AG20443 (cell line): Measurements from ENCODE around the gene PTPRN2.
"Not testable (repeated sequence)": the region's sequence is repeated elsewhere in the genome, so short reads cannot be mapped to it uniquely, and the experiment has no call there.

Experiments used
- DNase-seq: peaks from one replicate; pipeline ENCODE4 v3.0.0; 2012; ENCODE audit warnings: low spot score, mixed read lengths

PTPRN2 gene

DNA sequence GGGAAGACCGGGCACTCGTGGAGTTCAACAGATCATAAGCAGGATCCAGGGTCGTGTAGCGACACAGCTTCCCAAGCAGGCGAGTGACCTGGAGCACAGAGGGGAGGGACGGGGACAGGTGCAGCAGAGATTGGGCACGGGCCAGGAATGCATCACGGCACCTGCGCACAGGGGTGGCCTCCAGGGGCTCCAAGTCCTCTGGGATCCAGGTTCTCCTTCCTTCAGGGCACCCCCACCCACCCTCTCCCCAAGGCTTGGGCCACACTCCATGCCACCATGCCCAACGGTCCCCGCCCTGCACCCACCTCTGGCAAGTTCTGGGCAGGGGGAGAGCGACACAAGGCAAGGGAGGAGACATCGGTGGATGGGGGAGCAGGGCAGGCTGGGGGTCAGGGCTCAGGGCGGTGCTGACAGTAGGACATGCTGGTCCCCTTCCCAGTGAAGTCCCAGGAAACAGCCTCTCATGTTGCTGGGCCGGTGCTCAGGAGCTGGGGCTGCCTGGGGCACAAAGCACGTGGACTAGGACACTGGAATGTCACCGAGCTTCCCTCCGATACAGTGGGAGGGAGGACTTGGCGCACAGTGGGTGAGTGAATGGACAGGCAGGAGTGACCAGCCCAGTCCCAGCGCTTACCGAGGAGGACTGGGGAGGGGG, 597.3 kb downstream of the PTPRN2 start:
- DNase-seq, result no peak

DNA sequence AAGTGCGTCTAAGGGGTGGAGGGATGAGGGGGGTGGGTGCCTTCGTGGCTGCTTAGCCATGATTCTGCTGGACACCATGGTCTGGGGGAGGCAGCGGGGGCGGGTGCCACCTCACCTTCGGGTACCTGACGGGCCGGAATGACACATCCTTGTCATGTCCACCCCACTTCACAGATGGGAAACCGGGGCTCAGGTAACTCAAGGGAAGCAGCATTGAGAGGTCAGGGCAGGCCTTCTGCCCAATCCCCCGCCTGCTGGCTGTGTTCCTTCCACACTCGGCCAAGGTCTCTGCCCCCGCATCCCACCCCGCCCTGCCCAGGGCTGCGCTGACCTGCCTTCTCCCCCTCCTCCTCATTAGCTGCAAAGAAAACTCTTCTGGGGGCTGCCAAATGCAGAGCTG, 598.0 kb downstream of the PTPRN2 start:
- DNase-seq, result no peak

DNA sequence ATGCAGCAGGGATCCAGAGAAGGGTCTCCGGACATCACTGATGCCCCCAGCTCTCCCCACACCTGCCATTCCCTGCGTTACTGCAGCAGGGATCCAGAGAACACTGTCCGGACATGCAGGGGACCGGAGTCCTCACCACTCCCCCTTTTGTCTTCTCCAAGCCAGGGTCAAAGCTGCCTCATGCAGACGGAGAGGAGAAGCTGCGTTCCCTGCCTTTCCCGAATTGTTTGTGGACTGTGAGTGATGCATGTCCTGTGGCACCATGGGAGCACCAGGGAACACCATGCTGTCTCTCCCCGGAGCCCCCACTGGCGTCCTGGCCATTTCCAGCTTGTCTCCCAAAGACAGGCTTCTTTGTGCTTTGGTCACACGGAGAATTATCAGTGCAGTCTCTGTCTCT, 599.7 kb downstream of the PTPRN2 start:
- DNase-seq, result no peak

DNA sequence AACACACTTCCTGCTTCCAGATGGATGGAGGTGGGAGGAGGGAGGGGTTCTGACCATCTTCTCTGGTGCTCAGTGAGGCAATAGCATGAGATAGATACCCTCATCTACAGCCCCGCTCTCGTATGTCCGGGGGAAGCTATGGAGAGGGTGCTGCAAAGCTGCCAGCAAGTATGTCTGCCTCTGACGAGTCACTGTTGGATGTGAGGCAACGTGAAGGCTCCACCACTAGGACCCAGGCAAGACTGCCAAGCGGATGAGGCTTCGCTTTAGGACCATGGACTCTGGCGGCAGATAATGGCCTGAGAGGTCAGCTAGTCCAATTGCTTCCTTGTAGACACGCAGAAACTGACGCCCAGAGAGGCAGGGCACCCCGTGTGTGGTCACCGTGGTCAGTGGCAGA, 601.6 kb downstream of the PTPRN2 start:
- DNase-seq, result no peak

DNA sequence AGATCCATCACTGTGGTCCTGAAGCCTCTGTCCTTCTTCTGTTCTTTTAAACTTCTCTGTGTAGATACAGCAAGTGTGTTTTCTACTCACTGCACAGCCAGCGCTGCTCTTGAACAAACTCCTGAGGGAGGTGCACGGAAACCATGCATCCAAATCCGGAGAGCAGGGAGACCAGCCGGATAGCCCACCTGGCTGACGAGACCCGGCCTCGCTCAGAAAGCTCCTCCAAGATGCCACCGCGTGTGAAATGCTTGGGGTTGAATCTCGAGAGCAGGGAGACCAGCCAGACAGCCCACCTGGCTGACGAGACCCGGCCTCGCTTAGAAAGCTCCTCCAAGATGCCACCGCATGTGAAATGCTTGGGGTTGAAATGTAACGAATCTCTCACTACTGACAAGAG, 602.0 kb downstream of the PTPRN2 start:
- DNase-seq, result no peak

DNA sequence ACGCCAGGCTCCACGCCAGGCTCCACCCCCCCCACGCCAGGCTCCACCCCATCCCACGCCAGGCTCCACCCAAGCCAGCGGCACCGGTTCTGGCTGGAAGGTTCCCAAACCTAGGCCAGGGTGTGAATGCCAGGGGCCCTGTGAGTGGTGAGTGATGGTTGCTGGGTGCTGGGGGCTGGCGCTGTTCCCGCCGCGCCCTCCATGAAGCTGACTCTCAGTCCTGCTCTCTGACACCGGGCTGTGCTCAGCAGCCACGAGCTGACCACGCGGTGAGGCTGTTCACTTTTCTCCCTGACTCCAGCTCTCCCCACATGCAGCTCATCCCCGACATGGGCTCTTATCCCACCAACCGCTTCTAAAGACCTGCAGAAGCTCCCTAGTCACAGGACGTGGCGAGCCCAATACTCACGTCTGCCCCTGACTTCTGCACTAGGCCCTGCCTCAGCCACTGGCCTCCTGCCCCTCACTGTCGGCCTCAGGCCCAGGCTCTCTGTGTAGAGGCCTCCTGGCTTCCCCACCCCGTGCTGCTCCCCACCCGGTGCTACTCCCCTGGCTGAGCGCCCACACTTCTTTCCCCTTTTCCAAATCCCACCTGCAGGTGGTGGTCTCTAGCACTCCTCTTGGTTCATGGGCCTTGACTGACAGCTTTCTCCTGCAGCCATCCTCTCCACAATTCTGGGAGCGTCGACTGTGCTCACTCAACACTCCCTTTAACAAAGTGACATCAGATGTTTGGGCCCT, 603.0 kb downstream of the PTPRN2 start:
- DNase-seq, result no peak

DNA sequence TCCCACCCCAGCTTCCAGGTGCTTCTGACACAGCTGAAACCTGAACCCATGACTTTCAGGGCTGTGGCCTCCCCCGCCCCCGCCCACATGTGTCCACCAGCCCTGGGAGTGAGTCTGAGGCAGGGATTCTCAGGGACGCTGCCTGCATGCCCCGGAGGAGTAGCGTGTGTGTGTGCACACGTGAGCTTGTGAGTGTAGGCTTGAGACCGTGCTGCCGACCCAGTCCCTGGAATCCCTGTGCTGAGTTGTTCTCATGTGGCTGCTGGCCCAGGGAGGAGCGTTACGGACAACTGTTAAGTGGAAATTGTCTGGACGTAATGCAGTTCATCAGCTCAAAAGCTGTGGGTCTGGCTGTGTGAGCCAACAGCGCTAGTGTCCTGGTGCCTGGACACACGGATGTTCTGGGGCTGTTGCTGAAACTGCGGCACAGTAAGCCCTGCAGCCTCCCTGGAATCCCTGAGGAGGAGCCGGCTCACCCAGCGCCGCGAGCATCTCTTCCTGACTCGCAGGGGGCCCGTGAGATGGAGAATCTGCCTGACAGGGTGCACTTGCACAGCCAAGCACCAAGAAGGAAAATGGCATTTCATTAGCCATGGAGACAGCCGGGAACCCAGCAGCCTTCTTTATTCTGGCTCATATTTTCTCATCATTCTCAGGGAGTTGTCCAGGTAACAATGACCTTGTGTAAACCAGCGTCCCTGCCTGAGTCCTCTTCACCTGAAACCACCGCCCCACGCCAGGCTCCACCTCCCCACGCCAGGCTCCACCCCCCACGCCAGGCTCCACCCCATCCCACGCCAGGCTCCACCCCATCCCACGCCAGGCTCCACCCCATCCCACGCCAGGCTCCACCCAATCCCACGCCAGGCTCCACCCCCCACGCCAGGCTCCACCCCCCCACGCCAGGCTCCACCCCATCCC, 603.9 kb downstream of the PTPRN2 start:
- no peak for DNase-seq

DNA sequence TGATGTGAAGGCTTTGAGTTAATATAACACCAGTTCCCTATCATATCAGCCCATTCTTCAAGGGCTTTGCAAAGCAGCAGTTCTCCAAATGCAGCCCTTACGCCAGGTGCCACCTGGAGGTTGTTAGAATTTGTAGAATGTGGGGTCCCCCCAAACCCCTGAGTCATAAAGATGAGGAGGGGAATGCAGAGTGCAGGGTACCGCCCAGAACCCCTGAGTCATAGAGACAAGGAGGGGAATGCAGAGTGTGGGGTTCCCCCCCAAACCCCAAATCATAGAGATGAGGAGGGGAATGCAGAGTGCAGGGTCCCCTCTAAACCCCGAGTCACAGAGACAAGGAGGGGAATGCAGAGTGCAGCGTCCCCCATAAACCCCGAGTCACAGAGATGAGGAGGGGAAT, 605.8 kb downstream of the PTPRN2 start:
- no peak for DNase-seq

DNA sequence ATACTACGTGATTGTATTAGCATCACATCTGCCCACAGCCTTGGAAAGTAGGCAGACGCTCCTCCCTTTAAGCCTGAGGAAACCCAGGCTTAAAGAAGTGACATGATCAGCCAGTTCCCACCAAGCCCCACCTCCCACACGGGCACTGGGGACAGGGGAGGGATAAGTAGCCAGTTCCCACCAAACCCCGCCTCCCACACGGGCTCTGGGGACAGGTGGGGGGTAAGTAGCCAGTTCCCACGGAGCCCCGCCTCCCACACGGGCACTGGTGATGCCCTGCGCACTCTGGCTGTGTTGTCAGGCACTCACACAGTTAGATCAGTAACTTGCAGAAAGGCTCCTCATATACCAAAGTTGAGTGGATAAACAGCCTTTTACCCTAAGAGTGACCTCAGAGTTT, 606.8 kb downstream of the PTPRN2 start:
- DNase-seq, result no peak

DNA sequence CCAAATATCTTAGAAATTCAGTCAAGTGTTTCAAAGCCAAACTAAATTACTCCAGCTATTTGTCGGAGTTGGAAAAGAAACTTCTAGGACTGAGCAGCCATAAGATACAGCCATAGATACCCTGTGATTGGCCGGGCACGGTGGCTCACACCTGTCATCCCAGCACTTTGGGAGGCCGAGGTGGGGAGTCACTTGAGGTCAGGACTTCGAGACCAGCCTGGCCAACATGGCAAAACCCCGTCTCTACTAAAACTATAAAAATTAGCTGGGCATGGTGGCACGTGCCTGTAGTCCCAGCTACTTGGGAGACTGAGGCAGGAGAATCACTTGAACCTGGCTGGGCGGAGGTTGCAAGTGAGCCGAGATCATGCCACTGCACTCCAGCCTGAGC, 607.3 kb downstream of the PTPRN2 start:
- not testable (repeated sequence) for DNase-seq

DNA sequence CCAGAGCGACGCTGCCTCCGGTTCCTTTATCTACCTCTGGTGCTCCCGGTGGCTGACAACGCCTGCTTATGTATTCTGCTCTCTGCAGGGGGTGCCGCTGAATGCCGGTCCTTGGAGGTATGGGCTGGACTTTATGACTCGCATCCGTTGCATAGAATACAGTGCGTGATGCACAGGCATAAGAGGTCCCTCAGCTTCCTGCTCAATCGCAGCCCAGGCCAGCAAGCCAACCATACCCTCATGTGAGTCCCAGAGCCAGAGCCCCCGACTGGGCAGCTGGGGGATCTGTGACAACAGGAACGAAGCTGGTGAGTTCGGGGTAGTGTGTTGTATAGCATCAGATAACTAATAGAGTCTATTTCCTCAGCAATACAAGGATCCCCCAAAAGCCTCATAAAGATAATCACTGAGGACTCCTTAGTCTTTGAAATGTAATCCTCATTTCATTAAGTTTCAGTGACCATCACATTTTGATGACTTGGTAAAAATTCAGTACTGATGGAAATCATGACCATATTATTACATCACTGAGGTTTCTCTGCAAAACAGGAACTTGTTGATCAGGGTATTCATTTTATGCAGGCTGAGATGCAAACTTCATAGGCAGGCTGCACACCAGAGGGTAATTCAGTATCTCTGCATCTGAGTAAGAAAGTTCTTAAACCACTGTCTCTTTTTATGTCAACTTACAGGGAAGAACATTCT, 607.8 kb downstream of the PTPRN2 start:
- DNase-seq, result no peak

DNA sequence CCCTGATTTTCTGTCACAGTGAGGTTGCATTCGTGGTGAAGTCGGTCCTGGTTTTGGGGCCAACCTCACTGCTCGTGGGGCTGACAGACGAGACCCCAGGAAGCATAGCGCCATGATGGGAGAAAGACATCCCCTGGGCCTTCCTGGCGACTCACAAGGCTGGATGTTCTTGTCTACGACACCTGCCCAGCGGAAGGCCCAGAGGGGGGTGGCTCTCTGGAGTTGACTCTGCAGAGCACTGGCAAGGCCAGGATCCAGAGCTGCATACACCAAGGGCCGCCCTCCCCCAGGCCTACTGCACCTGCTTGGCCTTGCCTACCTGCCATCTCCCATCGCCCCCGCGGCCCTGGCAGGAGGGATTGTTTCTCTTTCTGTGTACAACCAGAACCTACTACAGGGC, 608.9 kb downstream of the PTPRN2 start:
- DNase-seq, result no peak

DNA sequence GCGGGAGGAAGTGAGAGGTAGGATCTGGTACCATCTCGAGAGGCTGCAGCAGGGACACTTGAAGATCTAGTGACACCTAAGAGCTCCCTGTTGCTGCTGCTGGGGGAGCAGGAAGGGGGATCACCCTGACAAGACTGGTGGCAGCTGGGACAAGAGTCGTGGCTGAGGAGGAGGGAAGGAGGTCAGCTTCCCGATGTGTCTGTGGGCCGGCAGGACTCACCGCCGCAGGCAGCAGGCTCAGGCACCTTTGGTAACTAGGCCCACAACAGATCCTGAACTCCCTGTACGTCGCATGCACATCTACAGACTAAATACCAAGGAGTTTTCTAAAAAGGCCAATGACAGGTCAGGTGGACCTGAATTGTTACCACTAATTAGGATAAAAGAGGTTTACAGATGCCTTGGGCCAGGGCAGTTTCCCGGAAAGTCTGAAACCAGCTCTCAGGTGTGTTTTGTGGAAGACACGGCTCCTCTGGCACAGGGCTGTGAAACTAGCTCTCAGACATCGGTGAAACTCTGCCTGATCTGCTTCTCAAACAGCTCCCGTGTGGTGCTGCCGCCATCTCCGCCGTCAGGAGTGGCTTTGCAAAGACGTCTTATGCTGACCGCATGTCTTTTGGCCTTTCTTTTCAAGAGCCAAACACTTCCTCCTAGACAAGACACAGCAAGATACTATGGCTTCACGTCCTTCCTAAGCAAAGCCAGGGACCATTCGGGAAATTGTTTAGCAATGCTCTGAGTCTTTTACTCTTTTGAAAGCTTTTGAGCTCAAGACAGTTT, 609.7 kb downstream of the PTPRN2 start:
- no peak for DNase-seq

DNA sequence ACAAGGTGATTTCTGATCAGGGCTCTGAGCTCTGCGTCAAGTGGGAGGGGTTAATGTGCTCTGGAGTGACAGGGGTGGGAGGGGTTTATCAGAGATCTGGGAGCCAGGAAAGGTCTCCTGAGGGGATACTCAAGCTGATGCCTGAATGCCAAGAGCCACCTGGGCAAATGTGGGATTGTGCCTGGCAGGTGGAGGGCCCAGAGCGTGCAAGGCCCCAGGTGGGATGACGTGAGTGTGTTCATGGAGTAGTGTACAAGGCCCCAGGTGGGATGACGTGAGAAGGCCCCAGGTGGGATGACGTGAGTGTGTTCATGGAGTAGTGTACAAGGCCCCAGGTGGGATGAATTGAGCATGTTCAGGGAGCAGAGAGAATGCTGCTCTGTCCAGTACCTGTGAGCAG, 610.3 kb downstream of the PTPRN2 start:
- no peak for DNase-seq

DNA sequence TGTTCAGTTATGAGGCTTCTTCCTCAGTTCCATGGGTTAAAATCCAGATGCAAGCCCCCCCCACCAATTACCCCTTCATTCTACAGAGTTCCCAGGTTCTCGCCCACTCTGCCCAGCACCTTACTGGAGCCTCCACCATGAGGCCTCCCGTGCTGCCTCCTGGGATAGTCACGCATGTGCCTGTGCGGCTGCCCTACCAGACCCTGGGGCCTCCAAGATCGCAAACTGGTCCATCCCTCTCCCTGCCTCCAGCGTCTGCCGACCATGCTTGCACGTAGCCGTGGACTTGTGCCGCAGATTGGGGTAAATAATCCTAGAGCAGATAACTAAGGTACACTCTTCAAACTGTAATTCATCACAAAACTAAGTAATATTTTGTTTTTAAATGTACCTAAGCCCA, 611.2 kb downstream of the PTPRN2 start:
- no peak for DNase-seq

DNA sequence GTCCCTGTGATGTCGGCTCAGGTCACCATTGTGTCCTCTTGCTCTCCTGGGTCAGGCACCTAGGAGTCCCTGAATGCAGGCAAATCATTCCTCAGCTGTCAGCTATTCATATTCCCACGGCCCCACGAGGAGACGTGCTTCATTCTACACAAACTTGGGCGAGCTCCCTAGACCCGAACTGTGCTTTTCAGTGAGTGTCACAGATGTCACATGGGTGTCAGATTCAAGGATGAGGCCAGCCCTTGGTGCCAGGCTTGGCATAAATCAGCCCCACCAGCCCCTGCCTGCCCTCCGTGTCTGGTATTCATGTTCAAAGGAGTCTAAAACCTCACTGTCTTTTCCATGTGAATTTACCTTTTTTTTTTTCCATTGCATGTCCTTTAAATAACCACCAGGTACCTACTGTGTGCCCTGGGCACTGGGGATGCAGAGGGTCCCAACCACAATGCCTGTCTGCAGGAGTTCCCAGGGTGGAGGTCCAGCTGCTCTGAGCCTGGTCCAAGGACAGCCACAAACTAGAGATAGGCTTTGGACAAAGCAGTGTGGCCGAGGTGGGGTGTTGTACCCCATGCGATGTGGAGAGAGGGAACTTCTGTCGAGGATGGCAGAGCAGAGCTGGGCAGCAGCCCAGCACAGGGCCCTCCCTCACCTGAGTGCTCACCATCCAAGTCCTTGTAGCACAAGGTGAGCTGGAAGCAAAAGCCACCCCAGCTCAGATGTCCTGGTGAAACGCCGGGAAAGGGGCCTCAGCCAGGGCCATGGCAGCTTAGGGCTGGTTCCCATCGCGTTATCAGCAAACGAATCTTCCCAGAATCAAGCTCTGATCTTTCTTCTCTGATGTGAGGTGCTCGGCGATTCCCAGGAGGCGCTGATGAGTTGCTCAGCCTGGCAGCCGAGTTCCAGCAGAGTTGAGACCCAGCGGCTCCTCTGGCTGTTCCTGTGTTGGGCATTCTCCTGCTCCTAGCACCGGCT, 611.9 kb downstream of the PTPRN2 start:
- DNase-seq, result no peak

DNA sequence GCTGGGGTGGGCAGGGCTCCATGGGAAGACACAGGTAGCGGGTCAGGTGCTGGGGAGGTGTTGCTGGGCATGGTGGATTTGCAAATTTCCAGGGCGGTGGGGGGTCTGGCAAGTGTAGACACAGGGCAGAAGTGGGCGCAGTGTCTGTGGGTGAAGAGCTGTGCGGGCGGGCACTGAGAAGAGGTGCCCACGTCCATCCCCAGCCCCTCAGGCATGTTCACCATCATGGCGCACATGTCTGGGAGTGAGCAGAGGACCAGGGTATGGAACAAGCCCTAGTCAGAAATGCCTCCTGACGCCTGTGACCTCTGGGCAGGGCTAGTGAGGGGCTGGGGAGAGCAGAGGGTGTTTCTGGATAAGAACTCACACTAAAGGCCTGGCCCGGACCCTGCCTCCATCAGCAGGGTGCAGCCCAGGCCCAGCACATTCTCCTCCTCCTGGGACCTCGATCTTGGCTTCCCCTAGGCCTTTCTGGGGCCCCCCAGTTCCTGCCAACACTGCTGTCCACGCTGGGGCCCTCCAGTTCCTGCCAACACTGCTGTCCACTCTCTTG, 612.9 kb downstream of the PTPRN2 start:
- no peak for DNase-seq

DNA sequence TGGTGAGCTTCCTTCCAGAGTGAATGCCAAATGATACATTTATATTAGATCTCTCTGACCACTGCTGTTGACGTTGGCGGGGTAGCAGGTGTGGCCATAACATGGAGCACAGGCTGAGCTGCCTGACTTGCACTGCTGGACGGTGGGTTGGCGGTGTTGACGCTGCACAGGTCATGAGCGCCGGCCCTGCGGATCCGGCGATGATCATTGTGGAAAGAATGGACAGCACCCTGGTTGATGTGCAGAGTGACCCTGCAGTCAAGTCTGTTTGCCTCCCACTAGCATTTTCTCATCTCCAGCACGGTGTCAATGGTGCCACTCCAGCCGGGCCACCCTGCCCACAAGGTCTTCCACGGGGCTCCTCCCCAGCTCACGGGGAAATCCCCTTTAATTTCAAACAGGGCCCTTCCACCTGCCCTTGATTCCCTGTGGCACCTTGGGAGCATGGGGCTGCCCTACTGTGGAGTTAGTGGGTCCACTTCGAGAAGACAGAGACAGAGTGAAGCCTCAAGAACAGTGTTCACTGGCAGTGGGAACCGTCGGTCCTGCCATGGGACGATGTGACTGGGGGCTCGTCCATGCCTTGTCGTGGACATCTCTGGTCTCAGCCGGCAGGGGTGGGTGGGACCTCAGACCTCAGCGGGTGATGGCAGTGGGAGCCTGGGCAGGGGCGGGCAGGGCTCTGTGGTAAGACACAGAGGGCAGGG, 613.5 kb downstream of the PTPRN2 start:
- DNase-seq, result no peak

DNA sequence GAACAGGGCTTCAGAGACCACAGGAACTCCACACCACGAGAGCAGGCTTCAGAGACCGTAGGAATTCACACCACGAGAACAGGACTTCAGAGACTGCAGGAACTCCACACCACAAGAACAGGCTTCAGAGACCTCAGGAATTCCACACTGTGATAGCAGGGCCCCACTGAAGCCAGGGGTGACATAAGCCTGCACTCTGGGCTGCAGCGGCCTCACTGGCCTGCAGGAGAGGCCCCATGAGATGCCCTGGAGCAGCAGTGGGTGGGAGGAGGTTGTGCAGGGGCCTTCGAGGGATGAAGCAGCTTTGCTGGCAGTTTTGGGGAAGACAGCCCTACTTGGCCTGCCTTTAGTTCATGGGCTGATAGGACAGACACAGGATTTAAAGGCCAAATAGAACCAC, 614.7 kb downstream of the PTPRN2 start:
- DNase-seq, result no peak
